ENCODE measurements around the gene MLH3. TPM values are rescaled to one million over a fixed set of nuclear protein-coding genes. Genes with fewer than 3 reads are reported as not detected.
"Not testable (repeated sequence)": the region's sequence is repeated elsewhere in the genome, so short reads cannot be mapped to it uniquely, and the experiment has no call there.

The MLH3 gene
- polyA plus RNA-seq, 6 donors from 2014 or later, result 6.4 to 17.3 (median 10.5) TPM

DNA sequence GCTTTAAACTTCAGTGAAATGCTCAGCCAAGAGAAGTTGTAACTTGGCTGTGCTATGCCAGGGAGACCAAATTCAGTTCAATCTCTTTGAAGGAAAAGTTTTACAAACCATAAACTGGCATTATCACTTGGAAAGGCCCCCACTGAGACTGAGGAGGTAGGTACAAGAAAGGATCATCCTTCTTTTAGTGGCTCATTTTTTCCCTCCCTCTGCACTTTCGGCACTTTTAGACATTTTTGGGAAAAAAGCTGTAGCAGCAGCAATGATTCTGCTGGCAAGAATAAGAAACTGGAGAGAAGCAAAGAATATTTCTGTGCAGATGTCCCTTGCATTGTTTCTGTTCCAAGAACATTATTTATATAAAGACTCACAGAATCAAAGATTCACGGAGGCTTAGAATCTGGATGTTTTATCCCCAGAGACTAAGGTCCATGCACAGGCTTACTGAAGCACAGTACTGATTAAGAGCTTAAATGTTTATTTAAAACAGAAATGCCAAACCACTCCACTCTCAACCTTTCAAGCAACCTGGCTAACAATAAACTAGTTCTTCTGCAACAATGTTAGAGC, 30.5 kb upstream of the MLH3 start:
- H3K4me3 Mint-ChIP-seq, result no peak overlapping the region
- H3K27me3 Mint-ChIP-seq, result no peaks in the 10 kb centered on the region
- ATAC-seq (ENCODE audit: low read depth in 2 of 2) (no peak), DNase-seq (no peak)
- no peak overlapping the region for H3K27ac Mint-ChIP-seq
- no peaks in the 10 kb centered on the region for H3K4me1 Mint-ChIP-seq
- no peaks in the 10 kb centered on the region for H3K9me3 Mint-ChIP-seq
- H3K36me3 Mint-ChIP-seq, result peaks cover 9 to 15% of the 10 kb centered on the region in 2 donors

- Mint-ChIP-seq H3K27me3 (no peaks in the 10 kb centered on the region), H3K9me3 (no peaks in the 10 kb centered on the region), H3K36me3 (peaks cover 0 to 9% of the 10 kb centered on the region in 2 donors), H3K4me1 (no peaks in the 10 kb centered on the region), H3K4me3 (no peak overlapping the region), H3K27ac (peak overlapping the region in 1 of 6 donors; percentile 56)
- DNase-seq (no peak), ATAC-seq (ENCODE audit: low read depth in 2 of 2) (no peak)
These were observed 28.3 kb upstream of the MLH3 start for GRCh38 chr14:75079521-75079920.

DNA sequence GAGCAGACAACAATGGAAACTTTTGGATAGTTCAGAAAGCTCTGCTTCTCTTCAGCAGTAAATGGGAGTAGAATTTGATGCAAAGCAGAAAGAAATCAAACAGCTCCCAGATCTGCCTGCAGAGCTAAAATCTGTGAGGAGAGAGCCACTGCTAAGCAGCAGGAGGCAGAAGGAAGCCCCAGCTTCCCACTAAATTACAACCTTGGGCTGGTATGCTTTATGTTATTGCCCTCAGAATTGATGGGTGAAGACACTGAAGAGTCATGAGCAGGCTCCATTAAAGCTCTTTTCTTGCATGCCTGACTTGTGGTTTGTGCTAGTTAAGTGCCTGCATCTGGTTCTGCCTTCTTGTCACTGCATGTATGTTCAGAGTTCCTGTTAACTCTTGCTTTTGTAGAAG, 26.5 kb upstream of the MLH3 start:
- no peak for ATAC-seq (ENCODE audit: low read depth in 2 of 2)
- H3K27ac Mint-ChIP-seq, result no peak overlapping the region

DNA sequence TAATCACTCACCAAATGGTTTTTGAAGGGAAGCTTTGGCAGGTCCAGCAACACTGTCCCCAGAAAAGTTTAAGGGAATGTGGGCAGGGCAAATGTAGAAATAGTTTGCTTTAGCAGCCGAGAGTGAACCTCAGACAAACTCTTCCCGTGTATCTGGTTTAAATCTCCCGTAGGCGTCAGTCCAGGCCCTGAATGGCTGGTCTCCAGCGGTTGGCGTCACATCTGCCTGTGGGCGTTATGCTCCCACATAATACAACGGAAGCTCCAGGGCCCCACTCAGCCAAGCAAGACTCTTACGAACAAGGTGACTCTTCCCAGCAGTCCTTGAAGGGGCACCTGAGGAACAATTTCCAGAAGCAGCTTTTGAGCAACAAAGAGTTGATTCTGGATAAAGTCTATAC, 19.1 kb upstream of the MLH3 start:
- H3K27me3 Mint-ChIP-seq, result no peaks in the 10 kb centered on the region
- ATAC-seq (ENCODE audit: low read depth in 2 of 2), result no peak
- H3K4me1 Mint-ChIP-seq, result peaks cover 0 to 5% (median 2%) of the 10 kb centered on the region in 3 donors
- H3K36me3 Mint-ChIP-seq, result no peaks in the 10 kb centered on the region
- peak overlapping the region in 2 of 8 donors; percentile 57 to 82 for H3K4me3 Mint-ChIP-seq
- no peaks in the 10 kb centered on the region for H3K9me3 Mint-ChIP-seq
- no peak for DNase-seq
- peak overlapping the region in 2 of 6 donors; percentile 22 to 54 for H3K27ac Mint-ChIP-seq

More for the DNA sequence above, 26.5 kb upstream of the MLH3 start:
- Mint-ChIP-seq H3K36me3 (no peaks in the 10 kb centered on the region), H3K9me3 (no peaks in the 10 kb centered on the region), H3K4me1 (no peaks in the 10 kb centered on the region), H3K4me3 (no peak overlapping the region), H3K27me3 (no peaks in the 10 kb centered on the region)
- DNase-seq, result no peak

GRCh38 chr14:75069811-75070145, 18.5 kb upstream of the MLH3 start:
- Mint-ChIP-seq H3K36me3 (no peaks in the 10 kb centered on the region), H3K27ac (peak overlapping the region in 2 of 6 donors; percentile 28 to 66), H3K4me1 (peaks cover 0 to 5% (median 3%) of the 10 kb centered on the region in 3 donors), H3K4me3 (peak overlapping the region in 1 of 8 donors; percentile 82), H3K9me3 (no peaks in the 10 kb centered on the region), H3K27me3 (no peaks in the 10 kb centered on the region)
- DNase-seq, result no peak
- ATAC-seq (ENCODE audit: low read depth in 2 of 2), result no peak

DNA sequence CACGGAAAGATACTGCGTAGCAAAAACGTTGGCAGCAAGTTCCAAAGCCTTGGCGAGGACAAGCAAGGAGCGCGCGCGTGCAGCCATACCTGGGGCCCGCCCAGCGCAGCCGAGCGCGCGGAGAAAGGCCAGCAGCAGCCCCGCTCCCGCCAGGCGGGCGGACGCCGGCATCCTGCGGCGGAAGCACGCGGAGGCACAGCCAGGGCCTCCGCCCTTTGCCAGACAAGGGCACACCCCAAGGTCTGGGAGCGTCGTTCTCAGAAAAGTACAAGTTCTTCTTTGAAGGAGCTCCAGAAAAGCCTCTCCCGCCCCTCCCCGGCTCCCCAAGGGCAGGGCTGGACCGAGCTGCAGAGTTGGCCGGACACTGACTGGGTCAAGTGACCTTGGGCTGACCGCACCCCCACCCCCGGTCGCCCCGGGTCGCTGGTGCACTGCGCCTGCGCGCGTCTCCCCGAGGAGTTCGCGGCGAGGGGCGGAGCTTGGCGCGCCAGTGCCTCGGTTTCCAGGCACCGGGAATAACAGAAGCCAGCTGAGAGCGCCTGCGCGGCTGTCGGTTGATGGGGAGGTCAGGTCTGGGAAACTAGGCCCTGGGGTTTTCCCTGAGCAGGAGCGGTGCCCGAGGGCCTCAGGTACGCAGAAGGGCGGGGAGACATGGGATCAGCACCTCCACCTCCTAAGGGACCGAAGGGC, 18.0 kb upstream of the MLH3 start, which contains the start of gene ZC2HC1C:
Gene ZC2HC1C (plus strand): TSS at position 521 of the 690 bp plus-strand sequence. CDS start 933 bp downstream, outside the sequence.
- Mint-ChIP-seq H3K4me1 (peaks cover under 1 to 6% (median 5%) of the 10 kb centered on the region in 3 donors), H3K9me3 (no peaks in the 10 kb centered on the region), H3K27ac (peak within 1 kb of the TSS in 4 of 6 donors; percentile 22 to 66 (median 41)), H3K36me3 (no peaks in the 10 kb centered on the region), H3K27me3 (no peaks in the 10 kb centered on the region), H3K4me3 (peak within 1 kb of the TSS in 2 of 8 donors; percentile 57 to 82)
- ATAC-seq (ENCODE audit: low read depth in 2 of 2), result peak; percentile 75 to 77
- DNase-seq, result peak; percentile 33

GRCh38 chr14:75068294-75069120, 17.2 kb upstream of the MLH3 start:
- Mint-ChIP-seq H3K4me1 (peaks cover 7 to 14% (median 13%) of the 10 kb centered on the region in 3 donors), H3K27me3 (no peaks in the 10 kb centered on the region), H3K4me3 (no peak overlapping the region), H3K36me3 (no peaks in the 10 kb centered on the region), H3K9me3 (no peaks in the 10 kb centered on the region), H3K27ac (no peak overlapping the region)
- DNase-seq (no peak), ATAC-seq (ENCODE audit: low read depth in 2 of 2) (no peak)

- peaks cover 12 to 21% (median 20%) of the 10 kb centered on the region in 3 donors for H3K4me1 Mint-ChIP-seq
- H3K36me3 Mint-ChIP-seq; H3K27ac Mint-ChIP-seq; H3K9me3 Mint-ChIP-seq; H3K27me3 Mint-ChIP-seq; H3K4me3 Mint-ChIP-seq; DNase-seq; ATAC-seq (ENCODE audit: low read depth in 2 of 2): not testable (repeated sequence)
These were observed 16.5 kb upstream of the MLH3 start for GRCh38 chr14:75067765-75068164.

DNA sequence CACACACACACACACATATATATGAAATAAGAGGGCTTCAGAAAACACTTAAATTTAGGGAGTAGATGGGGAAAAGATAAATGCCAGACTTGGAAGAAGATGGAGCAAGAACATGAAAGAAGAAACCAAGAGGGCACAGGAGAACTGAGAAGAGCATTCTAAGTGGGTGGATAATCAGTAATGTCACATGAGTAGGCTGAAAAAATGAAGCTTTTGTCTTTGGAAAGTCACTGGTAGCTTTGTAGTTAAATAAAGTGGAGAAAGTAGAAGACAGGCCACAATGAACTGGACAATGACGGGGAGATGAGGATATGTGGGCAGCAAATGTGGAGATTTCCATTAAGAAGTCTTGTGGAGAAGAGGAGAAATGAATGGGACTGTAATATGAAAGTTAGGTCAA, 15.9 kb upstream of the MLH3 start:
- DNase-seq (no peak), ATAC-seq (ENCODE audit: low read depth in 2 of 2) (no peak)
- Mint-ChIP-seq H3K4me3 (no peak overlapping the region), H3K36me3 (no peaks in the 10 kb centered on the region), H3K4me1 (peaks cover 12 to 25% (median 23%) of the 10 kb centered on the region in 3 donors), H3K9me3 (no peaks in the 10 kb centered on the region), H3K27me3 (no peaks in the 10 kb centered on the region), H3K27ac (no peak overlapping the region)

- Mint-ChIP-seq H3K9me3 (no peaks in the 10 kb centered on the region), H3K27ac (no peak overlapping the region), H3K4me1 (peaks cover 12 to 25% (median 23%) of the 10 kb centered on the region in 3 donors), H3K4me3 (no peak overlapping the region), H3K36me3 (no peaks in the 10 kb centered on the region), H3K27me3 (no peaks in the 10 kb centered on the region)
- DNase-seq (no peak), ATAC-seq (ENCODE audit: low read depth in 2 of 2) (no peak)
These were observed 15.4 kb upstream of the MLH3 start for GRCh38 chr14:75066691-75067090.

DNA sequence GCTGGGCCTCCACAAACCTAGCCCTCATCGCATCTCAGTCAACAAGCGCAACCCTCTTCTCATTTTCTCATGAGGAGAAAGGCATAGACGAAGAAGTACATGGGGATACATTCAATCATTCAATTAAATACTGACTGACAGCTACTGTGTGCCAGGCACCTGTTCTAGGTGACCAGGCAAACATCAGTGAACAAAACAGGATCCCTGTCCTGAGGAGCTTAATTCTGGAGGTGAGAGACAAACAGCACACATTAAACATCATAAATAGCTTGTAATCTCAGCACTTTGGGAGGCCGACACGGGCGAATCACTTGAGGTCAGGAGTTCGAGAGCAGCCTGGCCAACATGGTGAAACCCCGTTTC, 12.9 kb upstream of the MLH3 start:
- peaks cover 12 to 23% (median 18%) of the 10 kb centered on the region in 3 donors for H3K4me1 Mint-ChIP-seq
- no peaks in the 10 kb centered on the region for H3K36me3 Mint-ChIP-seq
- peak overlapping the region; percentile 18 to 97 (median 94) for H3K27ac Mint-ChIP-seq
- H3K4me3 Mint-ChIP-seq, result peak overlapping the region; percentile 99 to 100 (median 100)
- H3K27me3 Mint-ChIP-seq, result no peaks in the 10 kb centered on the region
- peak; percentile 22 to 29 for ATAC-seq (ENCODE audit: low read depth in 2 of 2)
- no peak for DNase-seq
- H3K9me3 Mint-ChIP-seq, result peaks cover 0 to 2% (median 0%) of the 10 kb centered on the region in 7 donors

GRCh38 chr14:75063491-75064204, 12.4 kb upstream of the MLH3 start, which contains the start of gene ACYP1:
ACYP1 (minus strand) TSS chr14:75064024; CDS start chr14:75063553, 471 bp downstream.
- H3K4me1 Mint-ChIP-seq, result peaks cover 12 to 23% (median 18%) of the 10 kb centered on the region in 3 donors
- DNase-seq, result peak; percentile 89
- peak; percentile 100 for ATAC-seq (ENCODE audit: low read depth in 2 of 2)

DNA sequence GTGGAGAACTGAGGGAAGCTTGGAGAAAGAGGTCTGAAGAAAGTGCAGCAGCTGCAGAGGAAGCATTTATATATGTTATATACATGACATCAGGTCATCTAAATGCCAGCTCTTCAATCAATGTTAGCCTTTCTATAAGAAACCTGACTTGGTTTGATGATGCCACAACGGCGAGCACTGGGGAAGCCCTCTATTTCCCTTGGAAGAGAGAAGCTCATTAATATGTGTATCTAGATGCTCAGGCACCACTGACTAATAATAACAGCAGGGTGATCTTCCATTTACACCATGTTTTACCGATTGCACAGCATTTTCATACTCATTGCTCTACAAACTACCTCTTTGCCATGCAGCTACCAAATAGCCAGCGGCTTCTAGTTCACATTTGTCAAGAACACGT, 11.7 kb upstream of the MLH3 start:
- Mint-ChIP-seq H3K9me3 (peaks cover 0 to 2% (median 0%) of the 10 kb centered on the region in 7 donors), H3K27ac (peak overlapping the region in 4 of 6 donors; percentile 70 to 97 (median 94)), H3K4me3 (peak overlapping the region; percentile 99 to 100 (median 100)), H3K36me3 (no peaks in the 10 kb centered on the region), H3K27me3 (no peaks in the 10 kb centered on the region), H3K4me1 (peaks cover 12 to 23% (median 18%) of the 10 kb centered on the region in 3 donors)
- no peak for DNase-seq
- no peak for ATAC-seq (ENCODE audit: low read depth in 2 of 2)

More at GRCh38 chr14:75063491-75064204, 12.4 kb upstream of the MLH3 start, which contains the start of gene ACYP1:
- Mint-ChIP-seq H3K9me3 (peaks cover 0 to 2% (median 0%) of the 10 kb centered on the region in 7 donors), H3K27me3 (no peaks in the 10 kb centered on the region), H3K27ac (peak within 1 kb of the TSS; percentile 70 to 97 (median 94)), H3K36me3 (no peaks in the 10 kb centered on the region), H3K4me3 (peak within 1 kb of the TSS; percentile 99 to 100 (median 100))

Data from naive B cell (primary cell).